ENCODE data around the gene DOHH. TPM values are rescaled to one million over a fixed set of nuclear protein-coding genes. Genes with fewer than 3 reads are reported as not detected.

The DOHH gene
- polyA plus RNA-seq, 1 donor (not counting 4 experiments of a cell fraction or from before 2014, with no cell fraction given) = 4.2 TPM

- FAIRE-seq = no peak
- dilution Hi-C loops (cut with MboI; ENCODE audit: extremely low pct_ligation_motif_present, low sequenced_read_pairs) = no loop called here
Measured at GRCh38 chr19:3524078-3524842, 23.8 kb upstream of the DOHH start.

GRCh38 chr19:3523361-3524077 is 23.0 kb upstream of the DOHH start:
- Histone ChIP-seq H3K27me3 (ENCODE audit: control insufficient read depth, extremely low read depth, insufficient read depth, low read length) (no peaks in the 10 kb centered on the region), H2AFZ (ENCODE audit: control insufficient read depth, low read length) (no peak overlapping the region), H3K9ac (ENCODE audit: control insufficient read depth, extremely low read depth, insufficient read depth, low read length) (no peak overlapping the region), H3K4me2 (ENCODE audit: control insufficient read depth, extremely low read depth, insufficient read depth, low read depth, low read length) (no peak overlapping the region), H3K4me1 (ENCODE audit: control insufficient read depth, extremely low read depth, insufficient read depth, low read length) (peaks cover 16% of the 10 kb centered on the region), H3K36me3 (ENCODE audit: control insufficient read depth in 2 of 2, extremely low read depth in 1 of 2, insufficient read depth in 2 of 2, low read length in 2 of 2) (peaks cover 21 to 25% of the 10 kb centered on the region in 2 experiments), H3K27ac (ENCODE audit: control insufficient read depth, insufficient read depth, low read length) (no peak overlapping the region), H3K79me2 (ENCODE audit: control insufficient read depth, insufficient read depth, low read length) (peaks cover 41% of the 10 kb centered on the region), H4K20me1 (ENCODE audit: control insufficient read depth, extremely low read depth, insufficient read depth, low read length) (peaks cover 40% of the 10 kb centered on the region), H3K9me1 (ENCODE audit: control insufficient read depth, extremely low read depth, insufficient read depth, low read length) (peaks cover 2% of the 10 kb centered on the region), H3K4me3 (ENCODE audit: control insufficient read depth in 2 of 3, extremely low read depth in 1 of 3, insufficient read depth in 2 of 3, low read depth in 1 of 3, low read length in 3 of 3) (no peak overlapping the region), H3K9me3 (ENCODE audit: control insufficient read depth, low read depth, low read length) (no peaks in the 10 kb centered on the region)
- DNase-seq (ENCODE audit: low read depth, low spot score) = no peak
- FAIRE-seq = no peak
- dilution Hi-C loops (cut with MboI; ENCODE audit: extremely low pct_ligation_motif_present, low sequenced_read_pairs) = no loop called here
- no peak for TF ChIP-seq CTCF (optimal IDR thresholded peaks at IDR 0.05 in 1 of 3, IDR thresholded peaks at IDR 0.05 in 1 of 3, conservative IDR thresholded peaks at IDR 0.05 in 1 of 3; ENCODE audit: extremely low read depth in 1 of 3, insufficient read depth in 2 of 3, low read length in 3 of 3)
- no peak for TF ChIP-seq EZH2 (IDR thresholded peaks at IDR 0.05; ENCODE audit: low read length)

More at GRCh38 chr19:3524078-3524842, 23.8 kb upstream of the DOHH start:
- TF ChIP-seq EZH2 (IDR thresholded peaks at IDR 0.05; ENCODE audit: low read length) (no peak), CTCF (optimal IDR thresholded peaks at IDR 0.05 in 1 of 3, IDR thresholded peaks at IDR 0.05 in 1 of 3, conservative IDR thresholded peaks at IDR 0.05 in 1 of 3; ENCODE audit: extremely low read depth in 1 of 3, insufficient read depth in 2 of 3, low read length in 3 of 3) (no peak)
- no peaks in the 10 kb centered on the region for H3K27me3 ChIP-seq (ENCODE audit: control insufficient read depth, extremely low read depth, insufficient read depth, low read length)
- no peak overlapping the region for H3K27ac ChIP-seq (ENCODE audit: control insufficient read depth, insufficient read depth, low read length)
- H3K9me1 ChIP-seq (ENCODE audit: control insufficient read depth, extremely low read depth, insufficient read depth, low read length) = peaks cover 2% of the 10 kb centered on the region
- H3K36me3 ChIP-seq (ENCODE audit: control insufficient read depth in 2 of 2, extremely low read depth in 1 of 2, insufficient read depth in 2 of 2, low read length in 2 of 2) = peaks cover 21 to 25% of the 10 kb centered on the region in 2 experiments
- H3K4me1 ChIP-seq (ENCODE audit: control insufficient read depth, extremely low read depth, insufficient read depth, low read length) = peaks cover 16% of the 10 kb centered on the region
- peaks cover 34% of the 10 kb centered on the region for H3K79me2 ChIP-seq (ENCODE audit: control insufficient read depth, insufficient read depth, low read length)
- peaks cover 33% of the 10 kb centered on the region for H4K20me1 ChIP-seq (ENCODE audit: control insufficient read depth, extremely low read depth, insufficient read depth, low read length)
- H3K4me2 ChIP-seq (ENCODE audit: control insufficient read depth, extremely low read depth, insufficient read depth, low read depth, low read length) = no peak overlapping the region
- no peak overlapping the region for H3K4me3 ChIP-seq (ENCODE audit: control insufficient read depth in 2 of 3, extremely low read depth in 1 of 3, insufficient read depth in 2 of 3, low read depth in 1 of 3, low read length in 3 of 3)
- H3K9ac ChIP-seq (ENCODE audit: control insufficient read depth, extremely low read depth, insufficient read depth, low read length) = no peak overlapping the region
- H2AFZ ChIP-seq (ENCODE audit: control insufficient read depth, low read length) = no peak overlapping the region
- no peaks in the 10 kb centered on the region for H3K9me3 ChIP-seq (ENCODE audit: control insufficient read depth, low read depth, low read length)
- no peak for DNase-seq (ENCODE audit: low read depth, low spot score)

All from keratinocyte (primary cell).